ENCODE data around the gene USP13. TPM values are rescaled to one million over a fixed set of nuclear protein-coding genes. Genes with fewer than 3 reads are reported as not detected.

USP13 gene
- total and polyA plus RNA-seq, 10 of the 15 experiments (the other 5 are each of a cell fraction or from before 2014, with no cell fraction given) = 3.2 to 20.8 (median 9.0) TPM

- SMC1A ChIA-PET (ENCODE audit: uncharacterized antibody, unreplicated experiment) = interaction anchor here (0.6 to 3.2 kb wide), 40 partner anchors 10 to 867 kb away, joined by 3 to 30 read pairs (median 5); partner anchors contain the start of gene TTC14
- DNase-seq (ENCODE audit: low read depth, low spot score) = no peak
- TF ChIP-seq ASH2L (IDR thresholded peaks at IDR 0.05; ENCODE audit: borderline replicate concordance, low read depth) = no peak
- TF ChIP-seq NFXL1 (IDR thresholded peaks at IDR 0.05; ENCODE audit: borderline replicate concordance) = no peak
- no peak for TF ChIP-seq FOXM1 (IDR thresholded peaks at IDR 0.05; ENCODE audit: low read depth, low read length)
- no peak for TF ChIP-seq NR2C2 (IDR thresholded peaks at IDR 0.05; ENCODE audit: borderline replicate concordance, control insufficient read depth, insufficient read length, low read depth)
- no peak for TF ChIP-seq BMI1 (IDR thresholded peaks at IDR 0.05; ENCODE audit: borderline replicate concordance)
- in situ Hi-C loops (cut with MboI) = loop anchor here (5.0 kb wide), 1 partner anchor 790 kb away; the partner anchor contains the start of gene TTC14
- Histone ChIP-seq H3K27ac (ENCODE audit: control insufficient read depth, insufficient read depth) (no peak overlapping the region), H4K20me1 (ENCODE audit: control insufficient read depth, insufficient read depth) (no peaks in the 10 kb centered on the region), H3K79me2 (ENCODE audit: control insufficient read depth, insufficient read depth, low read length) (no peaks in the 10 kb centered on the region), H3K9me3 (replicated peaks; ENCODE audit: control insufficient read depth, insufficient read depth, low read length) (no peaks in the 10 kb centered on the region), H2AFZ (ENCODE audit: control insufficient read depth, low read depth, low read length) (peak overlapping the region; percentile 76; the same call in 1 of the 2 replicates), H3K27me3 (replicated peaks in 1 of 2; ENCODE audit: control insufficient read depth in 2 of 2, insufficient read depth in 2 of 2, low read length in 1 of 2) (no peaks in the 10 kb centered on the region), H3K9ac (ENCODE audit: control insufficient read depth, insufficient read depth, low read length) (no peak overlapping the region), H3K4me1 (ENCODE audit: control insufficient read depth, insufficient read depth, low read length) (no peaks in the 10 kb centered on the region), H3K36me3 (ENCODE audit: control insufficient read depth in 2 of 2, insufficient read depth in 2 of 2, low read length in 1 of 2) (no peaks in the 10 kb centered on the region), H3K4me3 (no peak overlapping the region), H3K4me2 (ENCODE audit: control insufficient read depth, insufficient read depth) (no peak overlapping the region)
- 46% methylated on average over 3 of the region's 3 CpGs for WGBS (ENCODE audit: insufficient coverage, insufficient replicate concordance, low lambda C conversion rate, missing lambda C conversion rate)
- no peak for ATAC-seq
- POLR2A ChIA-PET = no interaction called here
- RAD21 ChIA-PET (ENCODE audit: unreplicated experiment) = interaction anchor here (0.8 to 2.5 kb wide), 24 partner anchors 8 to 873 kb away, joined by 3 to 35 read pairs (median 4); partner anchors contain the start of gene TTC14
- no TSS peak for BruUV-seq (replicated peaks)
- CTCF ChIA-PET = interaction anchor here (0.7 to 3.7 kb wide), 46 partner anchors 9 to 867 kb away, joined by 3 to 47 read pairs (median 6); partner anchors contain the start of genes CCDC39, PEX5L and TTC14
- intact Hi-C loops (cut with micrococcal nuclease; ENCODE audit: unreplicated experiment) = no loop called here
- FAIRE-seq = no peak
Measured at GRCh38 chr3:179812096-179812382, 159.2 kb downstream of the USP13 start.

- no TSS peak for BruUV-seq (replicated peaks)
- Histone ChIP-seq H4K20me1 (ENCODE audit: control insufficient read depth, insufficient read depth) (no peaks in the 10 kb centered on the region), H3K36me3 (ENCODE audit: control insufficient read depth in 2 of 2, insufficient read depth in 2 of 2, low read length in 1 of 2) (no peaks in the 10 kb centered on the region), H3K4me1 (ENCODE audit: control insufficient read depth, insufficient read depth, low read length) (no peaks in the 10 kb centered on the region), H2AFZ (ENCODE audit: control insufficient read depth, low read depth, low read length) (no peak overlapping the region), H3K27me3 (replicated peaks in 1 of 2; ENCODE audit: control insufficient read depth in 2 of 2, insufficient read depth in 2 of 2, low read length in 1 of 2) (no peaks in the 10 kb centered on the region), H3K4me3 (no peak overlapping the region), H3K27ac (ENCODE audit: control insufficient read depth, insufficient read depth) (no peak overlapping the region), H3K79me2 (ENCODE audit: control insufficient read depth, insufficient read depth, low read length) (no peaks in the 10 kb centered on the region), H3K4me2 (ENCODE audit: control insufficient read depth, insufficient read depth) (no peak overlapping the region), H3K9ac (ENCODE audit: control insufficient read depth, insufficient read depth, low read length) (no peak overlapping the region), H3K9me3 (replicated peaks; ENCODE audit: control insufficient read depth, insufficient read depth, low read length) (no peaks in the 10 kb centered on the region)
- DNase-seq (ENCODE audit: low read depth, low spot score) (no peak), FAIRE-seq (no peak), ATAC-seq (no peak)
- SMC1A ChIA-PET (ENCODE audit: uncharacterized antibody, unreplicated experiment) = interaction anchor here (1.2 to 1.3 kb wide), 2 partner anchors 34 to 797 kb away, joined by 3 read pairs; no protein-coding TSS in a partner anchor
- RAD21 ChIA-PET (ENCODE audit: unreplicated experiment) = interaction anchor here (0.6 kb wide), 1 partner anchor 170 kb away, joined by 3 read pairs; no protein-coding TSS in a partner anchor
- CTCF ChIA-PET = interaction anchor here (1.7 to 2.1 kb wide), 2 partner anchors 7 to 9 kb away, joined by 6 to 11 read pairs; no protein-coding TSS in a partner anchor
- TF ChIP-seq E2F4 (IDR thresholded peaks at IDR 0.05; ENCODE audit: low read depth, low read length) = no peak
- no peak for TF ChIP-seq POU2F2 (IDR thresholded peaks at IDR 0.05; ENCODE audit: borderline replicate concordance, low read depth, low read length)
- no peak for TF ChIP-seq SMC3 (IDR thresholded peaks at IDR 0.05; ENCODE audit: borderline replicate concordance, low read length)
- no peak for TF ChIP-seq TBL1XR1 (IDR thresholded peaks at IDR 0.05; ENCODE audit: low read depth, low read length)
- TF ChIP-seq MAX (IDR thresholded peaks at IDR 0.05; ENCODE audit: low read depth, low read length) = no peak
- no peak for TF ChIP-seq SUPT20H (IDR thresholded peaks at IDR 0.05; ENCODE audit: borderline replicate concordance, control insufficient read depth, low read depth, low read length)
- no peak for TF ChIP-seq SRF (IDR thresholded peaks at IDR 0.05; ENCODE audit: low read depth in 2 of 2, low read length in 2 of 2)
- TF ChIP-seq NFYB (IDR thresholded peaks at IDR 0.05; ENCODE audit: insufficient read depth, low read depth, low read length) = no peak
- intact Hi-C loops (cut with micrococcal nuclease; ENCODE audit: unreplicated experiment) = no loop called here
- in situ Hi-C loops (cut with MboI) = no loop called here
- POLR2A ChIA-PET = no interaction called here
- 38% methylated on average over 3 of the region's 3 CpGs for WGBS (ENCODE audit: insufficient coverage, insufficient replicate concordance, low lambda C conversion rate, missing lambda C conversion rate)
Measured at GRCh38 chr3:179819379-179819778, 166.5 kb downstream of the USP13 start.
